Glutamatergic neuron (in vitro differentiated cells): ENCODE data around the gene OLFML2B. TPM values are rescaled to one million over a fixed set of nuclear protein-coding genes. Genes with fewer than 3 reads are reported as not detected.

Experiments used
- DNase-seq: peaks from one replicate; pipeline ENCODE4 v3.0.0; 2022
- H3K27ac Mint-ChIP-seq: one replicate; pipeline ENCODE4 v1.8.0; 2020; ENCODE audit warnings: mild to moderate bottlenecking, mixed read lengths, inconsistent platforms; ENCODE audit not compliant: unreplicated experiment
- H3K27me3 Mint-ChIP-seq: one replicate; pipeline ENCODE4 v1.8.0; 2020; ENCODE audit warnings: mild to moderate bottlenecking, moderate library complexity, mixed read lengths, inconsistent platforms; ENCODE audit not compliant: unreplicated experiment
- H3K36me3 Mint-ChIP-seq: one replicate; pipeline ENCODE4 v1.8.0; 2020; ENCODE audit warnings: mild to moderate bottlenecking, mixed read lengths, inconsistent platforms; ENCODE audit not compliant: unreplicated experiment
- H3K4me1 Mint-ChIP-seq: one replicate; pipeline ENCODE4 v1.8.0; 2020; ENCODE audit warnings: mild to moderate bottlenecking, low read depth, mixed read lengths, inconsistent platforms; ENCODE audit not compliant: unreplicated experiment
- H3K4me3 Mint-ChIP-seq: one replicate; pipeline ENCODE4 v1.8.0; 2020; ENCODE audit warnings: mild to moderate bottlenecking, mixed read lengths, inconsistent platforms; ENCODE audit not compliant: unreplicated experiment
- H3K9me3 Mint-ChIP-seq: one replicate; pipeline ENCODE4 v1.8.0; 2020; ENCODE audit warnings: mild to moderate bottlenecking, moderate library complexity, mixed read lengths, inconsistent platforms; ENCODE audit not compliant: unreplicated experiment
- CTCF ChIP-seq: fragments of 200-600 bp; sonication (generic); IDR thresholded peaks from one replicate; pipeline ENCODE4 v1.5.0; 2021; ENCODE audit not compliant: partially characterized antibody, unreplicated experiment
- total RNA-seq: library from RNA; stranded (reverse); fragmentation: NEBNext Ultra II Directional; extraction: Animal tissue kit (Norgen Biotek cat#: 25700); gene quantifications from one replicate; pipeline ENCODE4 v1.2.1, GENCODE V29; 2021; ENCODE audit not compliant: unreplicated experiment

Gene OLFML2B
- total RNA-seq, 1 donor from 2014 or later, result 56.5 TPM

GRCh38 chr1:162000053-162000420 is 23.6 kb downstream of the OLFML2B start:
- Mint-ChIP-seq H3K4me3 (no peak overlapping the region), H3K4me1 (peaks cover 18% of the 10 kb centered on the region), H3K27me3 (peaks cover 2% of the 10 kb centered on the region), H3K36me3 (peaks cover 4% of the 10 kb centered on the region), H3K27ac (no peak overlapping the region), H3K9me3 (peaks cover 6% of the 10 kb centered on the region)
- DNase-seq, result no peak
- no peak for TF ChIP-seq CTCF

GRCh38 chr1:161999301-162000052 is 24.2 kb downstream of the OLFML2B start:
- H3K27me3 Mint-ChIP-seq, result peaks cover 2% of the 10 kb centered on the region
- DNase-seq, result no peak
- H3K36me3 Mint-ChIP-seq, result peaks cover 4% of the 10 kb centered on the region
- no peak overlapping the region for H3K4me3 Mint-ChIP-seq
- H3K4me1 Mint-ChIP-seq, result peaks cover 13% of the 10 kb centered on the region
- peaks cover 1% of the 10 kb centered on the region for H3K9me3 Mint-ChIP-seq
- no peak for TF ChIP-seq CTCF
- H3K27ac Mint-ChIP-seq, result no peak overlapping the region

GRCh38 chr1:161998811-161999210 is 24.9 kb downstream of the OLFML2B start:
- peaks cover 1% of the 10 kb centered on the region for H3K9me3 Mint-ChIP-seq
- H3K4me1 Mint-ChIP-seq, result peaks cover 8% of the 10 kb centered on the region
- no peak overlapping the region for H3K4me3 Mint-ChIP-seq
- TF ChIP-seq CTCF, result no peak
- H3K36me3 Mint-ChIP-seq, result peaks cover 5% of the 10 kb centered on the region
- no peak overlapping the region for H3K27ac Mint-ChIP-seq
- H3K27me3 Mint-ChIP-seq, result peaks cover 2% of the 10 kb centered on the region
- no peak for DNase-seq

GRCh38 chr1:161997152-161997551 is 26.5 kb downstream of the OLFML2B start:
- no peak for TF ChIP-seq CTCF
- Mint-ChIP-seq H3K4me3 (no peak overlapping the region), H3K27ac (no peak overlapping the region), H3K27me3 (peaks cover 3% of the 10 kb centered on the region), H3K36me3 (peaks cover 17% of the 10 kb centered on the region), H3K4me1 (no peaks in the 10 kb centered on the region), H3K9me3 (peaks cover 2% of the 10 kb centered on the region)
- no peak for DNase-seq

GRCh38 chr1:161994175-161994668 is 29.4 kb downstream of the OLFML2B start:
- no peak for DNase-seq
- H3K27me3 Mint-ChIP-seq, result peaks cover 3% of the 10 kb centered on the region

More at GRCh38 chr1:161994175-161994668, 29.4 kb downstream of the OLFML2B start:
- no peaks in the 10 kb centered on the region for H3K4me1 Mint-ChIP-seq
- peaks cover 39% of the 10 kb centered on the region for H3K36me3 Mint-ChIP-seq
- no peak for TF ChIP-seq CTCF
- H3K27ac Mint-ChIP-seq, result no peak overlapping the region
- H3K4me3 Mint-ChIP-seq, result no peak overlapping the region
- peaks cover 2% of the 10 kb centered on the region for H3K9me3 Mint-ChIP-seq
